ENCODE measurements around the gene CA7. TPM values are rescaled to one million over a fixed set of nuclear protein-coding genes. Genes with fewer than 3 reads are reported as not detected.

The CA7 gene
- total and polyA plus RNA-seq, 8 donors, result not detected

GRCh38 chr16:66802159-66802558 is 42.1 kb upstream of the CA7 start:
- no peak for FAIRE-seq
- no peak for ATAC-seq
- TF ChIP-seq CTCF (IDR thresholded peaks at IDR 0.05), result no peak

GRCh38 chr16:66809765-66810164 is 34.4 kb upstream of the CA7 start:
- no peak for TF ChIP-seq CTCF (IDR thresholded peaks at IDR 0.05)
- no peaks in the 10 kb centered on the region for H3K9me3 ChIP-seq
- H3K4me3 ChIP-seq, result no peak overlapping the region
- no peak for DNase-seq
- peaks cover 0 to 48% (median 8%) of the 10 kb centered on the region in 3 donors for H3K36me3 ChIP-seq
- no peak for ATAC-seq
- no peak for FAIRE-seq
- H3K27ac ChIP-seq, result no peak overlapping the region
- WGBS, 2 donors, result 91 to 97% methylated on average over 4 of the region's 4 CpGs
- no peaks in the 10 kb centered on the region for H3K27me3 ChIP-seq
- no peaks in the 10 kb centered on the region for H3K4me1 ChIP-seq
- intact Hi-C loops (cut with DNase I), result no loop called here

More at GRCh38 chr16:66802159-66802558, 42.1 kb upstream of the CA7 start:
- Histone ChIP-seq H3K36me3 (peaks cover 0 to 40% (median 8%) of the 10 kb centered on the region in 3 donors), H3K4me1 (no peaks in the 10 kb centered on the region), H3K4me3 (no peak overlapping the region), H3K27me3 (no peaks in the 10 kb centered on the region), H3K27ac (no peak overlapping the region), H3K9me3 (no peaks in the 10 kb centered on the region)
- intact Hi-C loops (cut with DNase I), result no loop called here
- WGBS, 2 donors, result 95 to 96% methylated on average over 5 of the region's 5 CpGs
- DNase-seq, result no peak

- no peak for FAIRE-seq
- Histone ChIP-seq H3K4me1 (no peaks in the 10 kb centered on the region), H3K27me3 (no peaks in the 10 kb centered on the region), H3K27ac (no peak overlapping the region), H3K9me3 (no peaks in the 10 kb centered on the region), H3K36me3 (peaks cover 0 to 42% (median 6%) of the 10 kb centered on the region in 3 donors), H3K4me3 (no peak overlapping the region)
- TF ChIP-seq CTCF (IDR thresholded peaks at IDR 0.05), result no peak
- no peak for DNase-seq
- intact Hi-C loops (cut with DNase I), result no loop called here
- no peak for ATAC-seq
- 92 to 94% methylated on average over 4 of the region's 4 CpGs for WGBS, 2 donors
These were observed 33.8 kb upstream of the CA7 start for GRCh38 chr16:66810391-66810790.

GRCh38 chr16:66811043-66811442 is 33.2 kb upstream of the CA7 start:
- no peak for ATAC-seq
- Histone ChIP-seq H3K4me3 (no peak overlapping the region), H3K9me3 (no peaks in the 10 kb centered on the region), H3K36me3 (peaks cover 0 to 42% (median 0%) of the 10 kb centered on the region in 3 donors), H3K27me3 (no peaks in the 10 kb centered on the region), H3K4me1 (no peaks in the 10 kb centered on the region), H3K27ac (no peak overlapping the region)
- WGBS, 2 donors, result 95 to 97% methylated on average over 7 of the region's 7 CpGs
- no peak for FAIRE-seq
- no peak for TF ChIP-seq CTCF (IDR thresholded peaks at IDR 0.05)
- intact Hi-C loops (cut with DNase I), result no loop called here
- DNase-seq, result no peak

GRCh38 chr16:66814734-66815133 is 29.5 kb upstream of the CA7 start:
- DNase-seq, result no peak
- TF ChIP-seq CTCF (IDR thresholded peaks at IDR 0.05), result no peak
- intact Hi-C loops (cut with DNase I), result no loop called here
- no peak overlapping the region for H3K27ac ChIP-seq
- ATAC-seq, result no peak
- no peaks in the 10 kb centered on the region for H3K27me3 ChIP-seq
- no peaks in the 10 kb centered on the region for H3K4me1 ChIP-seq
- no peaks in the 10 kb centered on the region for H3K9me3 ChIP-seq
- H3K4me3 ChIP-seq, result no peak overlapping the region
- peaks cover 0 to 46% (median 20%) of the 10 kb centered on the region in 3 donors for H3K36me3 ChIP-seq
- FAIRE-seq, result no peak
- WGBS, 2 donors, result 95% methylated on average over 2 of the region's 2 CpGs

Measured in pancreas (tissue), 10 donors.